PC-3 (cell line): Measurements from ENCODE around the gene PRKCG. TPM values are rescaled to one million over a fixed set of nuclear protein-coding genes. Genes with fewer than 3 reads are reported as not detected.
A peak's percentile ranks its signal among the peaks of the same experiment; 100 is the strongest.
"Not testable (repeated sequence)": the region's sequence is repeated elsewhere in the genome, so short reads cannot be mapped to it uniquely, and the experiment has no call there.

Source experiments
- ATAC-seq: fragments of 200-7000 bp; cut with Tn5 transposase; 2 replicates; pipeline ENCODE4 v1.9.1; 2020; ENCODE audit warnings: mild to moderate bottlenecking, moderate library complexity
- Bru-seq: library from RNA; stranded (reverse); fragments of 400-500 nt; gene quantifications from one replicate; lab custom pipeline; 2021; lab: Mats Ljungman, UMichigan
- BruChase-seq, 2 experiments: library from RNA; stranded (reverse); fragments of 400-500 nt; gene quantifications; one replicate each; lab custom pipeline; 2021; lab: Mats Ljungman, UMichigan
- BruUV-seq: library from RNA; stranded (reverse); fragments of 400-500 nt; replicated peaks from 2 replicates; lab custom pipeline; 2021; lab: Mats Ljungman, UMichigan
- CTCF ChIA-PET: fragments of 300-600 bp; sonication (Branson Sonifier 250); formaldehyde crosslinking; loops from one replicate; lab custom pipeline; 2022; ENCODE audit warnings: antibody characterized with exemption; lab: Charles Lee
- POLR2A ChIA-PET: fragments of 300-600 bp; sonication (Branson Sonifier 250); formaldehyde crosslinking; loops from one replicate; lab custom pipeline; 2022; ENCODE audit warnings: antibody characterized with exemption; ENCODE audit not compliant: unreplicated experiment; lab: Charles Lee
- DNase-seq: peaks from one replicate; pipeline ENCODE4 v3.0.0-alpha.2; 2015
- H2AFZ ChIP-seq: fragments of 300-600 bp; sonication (generic); 2 replicates; pipeline ENCODE4 v1.6.0; 2016; ENCODE audit warnings: antibody characterized with exemption, low read length
- H3F3A ChIP-seq: fragments of 300-600 bp; sonication (generic); one replicate; pipeline ENCODE4 v1.6.0; 2017; ENCODE audit warnings: antibody characterized with exemption, low read length, control low read depth, mild to moderate bottlenecking; ENCODE audit not compliant: unreplicated experiment
- H3K27ac ChIP-seq: fragments of 300-600 bp; sonication (generic); 2 replicates; pipeline ENCODE4 v1.5.1; 2016; ENCODE audit warnings: mild to moderate bottlenecking, low read length
- H3K27me3 ChIP-seq: fragments of 300-600 bp; sonication (generic); 2 replicates; pipeline ENCODE4 v1.6.1; 2016; ENCODE audit warnings: low read length, mixed read lengths
- H3K36me3 ChIP-seq: fragments of 300-600 bp; sonication (generic); 2 replicates; pipeline ENCODE4 v1.6.1; 2016; ENCODE audit warnings: low read depth, mixed run types, low read length, mixed read lengths
- H3K4me1 ChIP-seq: fragments of 300-600 bp; sonication (generic); 2 replicates; pipeline ENCODE4 v1.5.1; 2016; ENCODE audit warnings: low read length; ENCODE audit not compliant: insufficient read depth
- H3K4me2 ChIP-seq: fragments of 300-600 bp; sonication (generic); 2 replicates; pipeline ENCODE4 v1.6.0; 2016; ENCODE audit warnings: low read length
- H3K4me3 ChIP-seq: fragments of 300-600 bp; sonication (generic); 2 replicates; pipeline ENCODE4 v1.5.1; 2016; ENCODE audit warnings: mild to moderate bottlenecking, low read length, mixed read lengths
- H3K79me2 ChIP-seq: fragments of 300-600 bp; sonication (generic); 2 replicates; pipeline ENCODE4 v1.6.1; 2017; ENCODE audit warnings: low read length, mixed read lengths
- H3K9ac ChIP-seq: fragments of 300-600 bp; sonication (generic); 2 replicates; pipeline ENCODE4 v1.6.0; 2016; ENCODE audit warnings: mild to moderate bottlenecking, low read length
- H3K9me2 ChIP-seq: fragments of 300-600 bp; sonication (generic); replicated peaks from 2 replicates; pipeline ENCODE4 v1.6.1; 2016; ENCODE audit warnings: mixed run types, low read length, mixed read lengths
- H3K9me3 ChIP-seq: fragments of 300-600 bp; sonication (generic); 2 replicates; pipeline ENCODE4 v1.6.1; 2016; ENCODE audit warnings: low read length, mixed read lengths
- H4K20me1 ChIP-seq: fragments of 300-600 bp; sonication (generic); 2 replicates; pipeline ENCODE4 v1.6.1; 2016; ENCODE audit warnings: low read length, mixed read lengths
- CTCF ChIP-seq: fragments of 300-600 bp; sonication (generic); conservative IDR thresholded peaks from 2 replicates; pipeline ENCODE4 v1.5.1; 2017; ENCODE audit warnings: antibody characterized with exemption, low read depth, mild to moderate bottlenecking, low read length
- EZH2 ChIP-seq: fragments of 300-600 bp; sonication (generic); IDR thresholded peaks from one replicate; pipeline ENCODE4 v1.6.1; 2017; ENCODE audit warnings: antibody characterized with exemption, mild to moderate bottlenecking, low read length; ENCODE audit not compliant: unreplicated experiment
- intact Hi-C: fragments of 100-400 bp; cut with micrococcal nuclease; formaldehyde crosslinking; loops from 2 replicates; pipeline ENCODE4 v1.9.0; 2023
- long read RNA-seq: library from polyadenylated mRNA; unstranded; transcript quantifications from one replicate; pipeline ENCODE4 v2.0.0, GENCODE V29; 2021; ENCODE audit not compliant: unreplicated experiment
- total RNA-seq: library from RNA; depleted of rRNA; stranded (reverse); fragments of >200 nt; gene quantifications from 2 replicates; pipeline ENCODE4 v1.2.3, GENCODE V29; 2014; rRNA removed

PRKCG gene
- 1.5 TPM in 1 of 2 replicates, not detected in the other for total RNA-seq
- percentile 19 among the genes with signal in this experiment for Bru-seq, nascent RNA
- percentile 20 among the genes with signal in this experiment for BruChase-seq, experiment 1, labeled RNA remaining after a 6-hour chase
- percentile 17 among the genes with signal in this experiment for BruChase-seq, experiment 2, labeled RNA remaining after a 2-hour chase
- long read RNA-seq, result 0 reads

- peak within 1 kb of the TSS; percentile 89 for H3K4me2 ChIP-seq
- H3K4me1 ChIP-seq, result peaks cover 20% of the 10 kb centered on the region
- TF ChIP-seq EZH2, result no peak
- TF ChIP-seq CTCF, result peak; percentile 67
- H3K9me2 ChIP-seq, result no peaks in the 10 kb centered on the region
- peaks cover 33% of the 10 kb centered on the region for H3K27me3 ChIP-seq
- H3K27ac ChIP-seq, result no peak within 1 kb of the TSS
- POLR2A ChIA-PET, result no interaction called here
- DNase-seq (peak; percentile 52), ATAC-seq (peak; percentile 37)
- H2AFZ ChIP-seq, result peak within 1 kb of the TSS; percentile 58
- H3K9me3 ChIP-seq, result no peaks in the 10 kb centered on the region
- CTCF ChIA-PET, result interaction anchor here (1.0 to 1.4 kb wide), 3 partner anchors 66 to 148 kb away, joined by 4 to 8 read pairs (median 6); no protein-coding TSS in a partner anchor
- H3F3A ChIP-seq, result no peaks in the 10 kb centered on the region
- no peaks in the 10 kb centered on the region for H3K36me3 ChIP-seq
- no TSS peak for BruUV-seq
- intact Hi-C loops, result loop anchor here (1.0 kb wide), 2 partner anchors 39 to 143 kb away; no protein-coding TSS in a partner anchor
- peak within 1 kb of the TSS; percentile 65 for H3K4me3 ChIP-seq
- H4K20me1 ChIP-seq, result no peaks in the 10 kb centered on the region
- no peak within 1 kb of the TSS for H3K9ac ChIP-seq
- no peaks in the 10 kb centered on the region for H3K79me2 ChIP-seq
Observed at GRCh38 chr19:53881482-53882390, at the start of gene PRKCG. Gene PRKCG (plus strand): TSS chr19:53882197. CDS start chr19:53882495, 298 bp downstream.

- intact Hi-C loops, H2AFZ ChIP-seq, POLR2A ChIA-PET, H3K4me1 ChIP-seq, H3K9ac ChIP-seq, H3K27ac ChIP-seq, CTCF ChIA-PET, H3K36me3 ChIP-seq, BruUV-seq, H3K4me3 ChIP-seq, DNase-seq, H3K9me2 ChIP-seq, ATAC-seq, H3K79me2 ChIP-seq, H3K27me3 ChIP-seq, H3K4me2 ChIP-seq, H3K9me3 ChIP-seq, H4K20me1 ChIP-seq, H3F3A ChIP-seq: not testable (repeated sequence)
Observed at GRCh38 chr19:53832861-53833260, 49.1 kb upstream of the PRKCG start.

- H3K4me3 ChIP-seq, H3K9me2 ChIP-seq, H3K27ac ChIP-seq, H3K9ac ChIP-seq, intact Hi-C loops, H3K27me3 ChIP-seq, POLR2A ChIA-PET, H3K79me2 ChIP-seq, DNase-seq, H2AFZ ChIP-seq, H3K36me3 ChIP-seq, H3F3A ChIP-seq, H3K9me3 ChIP-seq, H3K4me2 ChIP-seq, CTCF ChIA-PET, BruUV-seq, H4K20me1 ChIP-seq, ATAC-seq: not testable (repeated sequence)
- peaks cover 24% of the 10 kb centered on the region for H3K4me1 ChIP-seq
Observed at GRCh38 chr19:53838446-53838845, 43.6 kb upstream of the PRKCG start.

GRCh38 chr19:53840241-53840640 is 41.8 kb upstream of the PRKCG start:
- H3K27ac ChIP-seq, H3K27me3 ChIP-seq, H3K4me3 ChIP-seq, DNase-seq, POLR2A ChIA-PET, H3K4me2 ChIP-seq, H3K79me2 ChIP-seq, H3K9ac ChIP-seq, H3F3A ChIP-seq, BruUV-seq, ATAC-seq, H2AFZ ChIP-seq, H3K9me2 ChIP-seq, H4K20me1 ChIP-seq, H3K36me3 ChIP-seq, CTCF ChIA-PET, H3K9me3 ChIP-seq: not testable (repeated sequence)
- H3K4me1 ChIP-seq, result peaks cover 24% of the 10 kb centered on the region
- intact Hi-C loops, result loop anchor here (2.0 to 10.0 kb wide), 2 partner anchors 31 to 255 kb away; no protein-coding TSS in a partner anchor

GRCh38 chr19:53840914-53841313 is 41.1 kb upstream of the PRKCG start:
- H3K9ac ChIP-seq, H2AFZ ChIP-seq, BruUV-seq, H3K4me3 ChIP-seq, H3K27me3 ChIP-seq, H3K9me3 ChIP-seq, POLR2A ChIA-PET, H3K9me2 ChIP-seq, H4K20me1 ChIP-seq, H3K79me2 ChIP-seq, H3K36me3 ChIP-seq, H3F3A ChIP-seq: not testable (repeated sequence)
- Histone ChIP-seq H3K4me1 (peaks cover 24% of the 10 kb centered on the region), H3K27ac (peak overlapping the region; percentile 48), H3K4me2 (peak overlapping the region; percentile 33)
- ATAC-seq (peak; percentile 44; the same call in 1 of the 2 replicates), DNase-seq (peak; percentile 82)
- CTCF ChIA-PET, result interaction anchor here (0.5 to 1.2 kb wide), 5 partner anchors 38 to 189 kb away, joined by 3 to 16 read pairs (median 3); no protein-coding TSS in a partner anchor
- intact Hi-C loops, result loop anchor here (2.0 to 10.0 kb wide), 2 partner anchors 32 to 254 kb away; no protein-coding TSS in a partner anchor
